Mesenchymal stem cell (in vitro differentiated cells and primary cell): ENCODE data around the gene RYR2.

Experiments
- DNase-seq: peaks from one replicate; pipeline ENCODE4 v3.0.0-alpha.2; 2013
- H2AFZ ChIP-seq: one replicate; pipeline ENCODE4 v1.6.1; 2013; ENCODE audit warnings: low read depth, mild to moderate bottlenecking, control low read depth, inconsistent platforms, low read length, moderate library complexity
- H2AK5ac ChIP-seq: 2 replicates; pipeline ENCODE4 v1.6.1; 2013; ENCODE audit warnings: low read length, moderate library complexity, mild to moderate bottlenecking, inconsistent platforms; ENCODE audit not compliant: severe bottlenecking
- H2BK120ac ChIP-seq: one replicate; pipeline ENCODE4 v1.6.1; 2013; ENCODE audit warnings: low read depth, mild to moderate bottlenecking, inconsistent platforms, low read length, moderate library complexity
- H2BK12ac ChIP-seq, 2 experiments: one replicate each; pipeline ENCODE4 v1.6.1; 2013; ENCODE audit warnings: inconsistent platforms in 2 of 2, low read length in 2 of 2, mild to moderate bottlenecking in 2 of 2, moderate library complexity in 2 of 2, control low read depth in 1 of 2
- H2BK15ac ChIP-seq: one replicate; pipeline ENCODE4 v1.6.1; 2013; ENCODE audit warnings: mild to moderate bottlenecking, low read depth, inconsistent platforms; ENCODE audit not compliant: poor library complexity, severe bottlenecking
- H2BK5ac ChIP-seq: 2 replicates; pipeline ENCODE4 v1.6.1; 2013; ENCODE audit warnings: low read depth, mild to moderate bottlenecking, low read length, control low read depth, inconsistent platforms; ENCODE audit not compliant: poor library complexity, severe bottlenecking
- H3K14ac ChIP-seq, 2 experiments: one replicate each; pipeline ENCODE4 v1.6.1; 2013; ENCODE audit warnings: inconsistent platforms in 2 of 2, low read length in 2 of 2, control low read depth in 1 of 2, mild to moderate bottlenecking in 1 of 2, moderate library complexity in 1 of 2
- H3K18ac ChIP-seq, 2 experiments: one replicate each; pipeline ENCODE4 v1.6.1; 2013; ENCODE audit warnings: inconsistent platforms in 2 of 2, low read length in 2 of 2, control low read depth in 1 of 2, low read depth in 1 of 2, mild to moderate bottlenecking in 1 of 2
- H3K23ac ChIP-seq, 2 experiments: one replicate each; pipeline ENCODE4 v1.6.1; 2013; ENCODE audit warnings: inconsistent platforms in 2 of 2, low read length in 2 of 2, mild to moderate bottlenecking in 2 of 2, moderate library complexity in 2 of 2, control low read depth in 1 of 2
- H3K27ac ChIP-seq: 2 replicates; pipeline ENCODE4 v1.5.1; 2013; ENCODE audit warnings: mild to moderate bottlenecking, moderate library complexity, low read length, control low read depth, inconsistent platforms; ENCODE audit not compliant: poor library complexity, severe bottlenecking
- H3K27me3 ChIP-seq, 2 experiments: 2 replicates each; pipeline versions ENCODE4 v1.6.1 to v1.7.0; 2013; ENCODE audit warnings: low read length in 2 of 2, mild to moderate bottlenecking in 2 of 2, moderate library complexity in 2 of 2, control low read depth in 1 of 2, inconsistent platforms in 1 of 2; ENCODE audit not compliant: control insufficient read depth in 1 of 2, insufficient read depth in 1 of 2
- H3K36me3 ChIP-seq, 2 experiments: 2 replicates each; pipeline versions ENCODE4 v1.6.1 to v1.7.0; 2013; ENCODE audit warnings: low read length in 2 of 2, control low read depth in 1 of 2, inconsistent platforms in 1 of 2, low read depth in 1 of 2, mild to moderate bottlenecking in 1 of 2; ENCODE audit not compliant: insufficient read depth in 2 of 2, control insufficient read depth in 1 of 2
- H3K4ac ChIP-seq, 2 experiments: one replicate each; pipeline ENCODE4 v1.6.1; 2013; ENCODE audit warnings: inconsistent platforms in 2 of 2, low read length in 2 of 2, mild to moderate bottlenecking in 2 of 2, moderate library complexity in 2 of 2, control low read depth in 1 of 2, low read depth in 1 of 2
- H3K4me1 ChIP-seq: 2 replicates; pipeline ENCODE4 v1.6.1; 2013; ENCODE audit warnings: low read depth, low read length, control low read depth; ENCODE audit not compliant: control insufficient read depth, insufficient read depth
- H3K4me2 ChIP-seq: 2 replicates; pipeline ENCODE4 v1.6.1; 2013; ENCODE audit warnings: low read length, mild to moderate bottlenecking, inconsistent platforms; ENCODE audit not compliant: poor library complexity, severe bottlenecking
- H3K4me3 ChIP-seq, 2 experiments: 2 replicates each; pipeline versions ENCODE4 v1.5.1 to v1.7.0; 2013; ENCODE audit warnings: low read length in 2 of 2, mild to moderate bottlenecking in 2 of 2, control low read depth in 1 of 2, low read depth in 1 of 2; ENCODE audit not compliant: insufficient read depth in 1 of 2
- H3K79me1 ChIP-seq: replicated peaks from 2 replicates; pipeline ENCODE4 v1.6.1; 2013; ENCODE audit warnings: mild to moderate bottlenecking, control low read depth, low read length, inconsistent platforms; ENCODE audit not compliant: poor library complexity, severe bottlenecking
- H3K9ac ChIP-seq: 2 replicates; pipeline ENCODE4 v1.7.0; 2013; ENCODE audit warnings: mild to moderate bottlenecking, low read length, moderate library complexity
- H3K9me3 ChIP-seq: 2 replicates; pipeline ENCODE4 v1.7.0; 2013; ENCODE audit warnings: mild to moderate bottlenecking, low read length; ENCODE audit not compliant: control insufficient read depth
- H4K8ac ChIP-seq: one replicate; pipeline ENCODE4 v1.6.1; 2013; ENCODE audit warnings: inconsistent platforms, mild to moderate bottlenecking, low read length, moderate library complexity
- H4K91ac ChIP-seq: one replicate; pipeline ENCODE4 v1.6.1; 2013; ENCODE audit warnings: mild to moderate bottlenecking, low read length, inconsistent platforms
- WGBS: methylation state at CpG from one replicate; pipeline ENCODE4 v1.1.7; 2013; ENCODE audit warnings: mixed read lengths; 5-methylcytosine and 5-hydroxymethylcytosine counted together

Gene RYR2

GRCh38 chr1:237834461-237834860 lies 792.5 kb downstream of the RYR2 start:
- no peak overlapping the region for H4K91ac ChIP-seq
- DNase-seq = no peak
- H4K8ac ChIP-seq = no peak overlapping the region
- no peak overlapping the region for H3K4ac ChIP-seq
- no peak overlapping the region for H3K23ac ChIP-seq
- H2BK5ac ChIP-seq = no peak overlapping the region
- 33% methylated on average over 1 of the region's 3 CpGs for WGBS
- no peak overlapping the region for H2BK15ac ChIP-seq
- no peak overlapping the region for H3K4me3 ChIP-seq
- H2AK5ac ChIP-seq = no peak overlapping the region
- H3K4me2 ChIP-seq = no peak overlapping the region
- H3K9me3 ChIP-seq = no peaks in the 10 kb centered on the region
- H2AFZ ChIP-seq = no peak overlapping the region
- H3K36me3 ChIP-seq = no peaks in the 10 kb centered on the region
- no peaks in the 10 kb centered on the region for H3K79me1 ChIP-seq
- no peaks in the 10 kb centered on the region for H3K27me3 ChIP-seq
- H3K27ac ChIP-seq = peak overlapping the region; percentile 27
- H3K4me1 ChIP-seq = no peaks in the 10 kb centered on the region
- no peak overlapping the region for H2BK120ac ChIP-seq
- no peak overlapping the region for H3K9ac ChIP-seq
- no peak overlapping the region for H3K18ac ChIP-seq
- H2BK12ac ChIP-seq = no peak overlapping the region
- H3K14ac ChIP-seq = no peak overlapping the region

GRCh38 chr1:237838320-237838719 lies 796.3 kb downstream of the RYR2 start:
- Histone ChIP-seq H4K8ac (no peak overlapping the region), H2BK5ac (no peak overlapping the region), H3K9me3 (no peaks in the 10 kb centered on the region), H2AFZ (no peak overlapping the region), H3K4me1 (no peaks in the 10 kb centered on the region), H3K18ac (no peak overlapping the region), H3K79me1 (no peaks in the 10 kb centered on the region), H3K36me3 (no peaks in the 10 kb centered on the region), H3K27me3 (no peaks in the 10 kb centered on the region), H3K27ac (no peak overlapping the region), H3K4me2 (no peak overlapping the region), H2BK120ac (no peak overlapping the region), H2BK15ac (no peak overlapping the region), H3K4ac (no peak overlapping the region), H3K4me3 (no peak overlapping the region), H4K91ac (no peak overlapping the region), H2AK5ac (no peak overlapping the region), H3K14ac (no peak overlapping the region), H3K9ac (no peak overlapping the region), H2BK12ac (no peak overlapping the region), H3K23ac (no peak overlapping the region)
- no peak for DNase-seq
- 59% methylated on average over 2 of the region's 3 CpGs for WGBS

GRCh38 chr1:237838904-237839534 lies 797.0 kb downstream of the RYR2 start:
- no peaks in the 10 kb centered on the region for H3K9me3 ChIP-seq
- 81% methylated on average over 6 of the region's 6 CpGs for WGBS

GRCh38 chr1:237841485-237841884 lies 799.5 kb downstream of the RYR2 start:
- Histone ChIP-seq H3K23ac (no peak overlapping the region), H4K91ac (no peak overlapping the region), H2AK5ac (no peak overlapping the region), H4K8ac (no peak overlapping the region), H3K4ac (no peak overlapping the region), H2BK5ac (no peak overlapping the region), H3K9ac (no peak overlapping the region), H3K9me3 (no peaks in the 10 kb centered on the region), H3K18ac (no peak overlapping the region), H3K4me2 (no peak overlapping the region), H3K4me3 (no peak overlapping the region), H3K27ac (no peak overlapping the region), H3K4me1 (no peaks in the 10 kb centered on the region), H2BK12ac (no peak overlapping the region), H3K14ac (no peak overlapping the region), H2BK120ac (no peak overlapping the region), H3K36me3 (no peaks in the 10 kb centered on the region), H3K27me3 (no peaks in the 10 kb centered on the region), H2BK15ac (no peak overlapping the region), H3K79me1 (no peaks in the 10 kb centered on the region), H2AFZ (no peak overlapping the region)
- 83% methylated on average over 1 of the region's 3 CpGs for WGBS
- no peak for DNase-seq

More at GRCh38 chr1:237838904-237839534, 797.0 kb downstream of the RYR2 start:
- Histone ChIP-seq H3K4me1 (no peaks in the 10 kb centered on the region), H3K23ac (no peak overlapping the region), H3K27ac (no peak overlapping the region), H3K18ac (no peak overlapping the region), H3K4me3 (no peak overlapping the region), H3K4me2 (no peak overlapping the region), H3K4ac (no peak overlapping the region), H2AFZ (no peak overlapping the region), H3K14ac (no peak overlapping the region), H3K27me3 (no peaks in the 10 kb centered on the region), H3K79me1 (no peaks in the 10 kb centered on the region), H2BK5ac (no peak overlapping the region), H3K36me3 (no peaks in the 10 kb centered on the region), H2BK120ac (no peak overlapping the region), H4K8ac (no peak overlapping the region), H2AK5ac (no peak overlapping the region), H3K9ac (no peak overlapping the region), H4K91ac (no peak overlapping the region), H2BK15ac (no peak overlapping the region), H2BK12ac (no peak overlapping the region)
- DNase-seq = no peak
